HG03139 (cell line): Measurements from ENCODE around the gene NPPC.
"Not testable (repeated sequence)": the region's sequence is repeated elsewhere in the genome, so short reads cannot be mapped to it uniquely, and the experiment has no call there.

Experiments
- ATAC-seq: cut with Tn5 transposase; IDR thresholded peaks from one replicate; pipeline ENCODE4 v1.9.1; 2021; ENCODE audit not compliant: unreplicated experiment

Gene NPPC

DNA sequence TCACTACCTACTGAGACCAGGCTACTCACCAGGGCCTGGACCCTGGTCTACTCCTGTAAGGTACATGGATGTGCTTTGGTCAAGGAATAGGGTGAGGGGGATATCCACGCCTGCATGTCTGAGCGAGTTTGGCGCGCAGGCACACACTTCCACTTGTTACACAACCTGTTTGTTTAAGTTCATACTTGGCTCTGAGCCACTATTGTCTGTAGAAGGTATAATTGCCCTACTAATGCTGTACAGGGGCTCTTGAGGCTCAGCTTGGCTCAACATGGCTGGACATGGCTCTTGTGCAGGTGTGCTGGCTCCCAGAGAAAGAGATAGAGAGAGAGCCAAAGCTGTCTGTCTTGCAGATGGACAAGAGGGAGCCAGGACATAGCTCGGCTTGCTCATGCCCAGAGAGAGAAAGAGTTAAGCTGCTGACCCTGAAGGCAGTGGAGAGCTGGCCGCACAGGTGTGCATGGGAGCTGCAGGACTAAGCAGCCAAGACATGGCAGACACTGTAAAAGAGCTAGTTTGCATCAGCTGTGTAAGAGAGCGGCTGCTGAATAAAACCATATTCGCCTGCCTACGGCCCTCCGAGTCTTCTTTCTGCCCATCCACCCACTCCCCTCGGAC lies 35.2 kb downstream of the NPPC start:
- ATAC-seq, result no peak

DNA sequence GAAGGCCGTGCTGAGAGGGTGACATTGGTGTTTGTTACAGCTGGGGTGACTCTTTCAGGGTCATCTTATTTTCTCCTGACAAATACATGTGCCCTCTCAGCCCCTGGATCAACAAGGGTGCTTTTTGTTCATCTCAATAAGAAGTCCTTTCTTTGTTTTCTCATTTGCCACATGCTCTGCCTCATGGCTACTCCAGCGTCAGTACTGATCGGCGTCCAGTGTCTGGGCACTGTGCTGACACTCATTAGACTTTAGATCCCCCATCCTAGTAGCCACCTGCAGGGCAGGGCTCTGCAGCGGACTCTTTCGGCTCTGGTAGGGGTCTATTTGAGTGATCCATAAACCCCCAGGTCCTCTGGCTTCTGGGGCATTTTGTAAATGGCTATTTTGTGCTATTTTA lies 38.4 kb downstream of the NPPC start:
- no peak for ATAC-seq

GRCh38 chr2:231886071-231886681 lies 40.0 kb downstream of the NPPC start:
- ATAC-seq, result no peak

GRCh38 chr2:231884438-231885140 lies 41.6 kb downstream of the NPPC start:
- no peak for ATAC-seq

DNA sequence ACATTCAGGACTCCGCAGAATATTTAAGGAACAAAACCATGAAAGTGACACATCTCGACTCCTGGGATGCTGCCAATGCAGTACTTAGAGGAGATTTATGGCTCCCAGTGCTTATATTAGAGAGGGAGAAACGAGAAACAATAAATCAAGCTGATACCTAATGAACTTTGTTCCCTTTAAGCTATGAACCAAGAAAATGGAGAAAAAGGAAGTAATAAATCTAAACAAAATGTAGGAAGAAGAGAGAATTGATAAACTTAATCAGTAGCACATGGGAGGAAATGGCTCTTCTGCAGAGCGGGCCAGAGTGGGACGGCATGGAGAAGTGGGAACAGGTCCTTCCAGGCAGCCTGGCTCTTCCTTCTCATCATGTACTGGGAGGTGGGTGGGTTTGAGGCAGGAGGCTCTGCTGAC lies 42.7 kb downstream of the NPPC start:
- ATAC-seq, result no peak

- ATAC-seq, result no peak
Measured at GRCh38 chr2:231882646-231883045, 43.5 kb downstream of the NPPC start.

- not testable (repeated sequence) for ATAC-seq
Measured at GRCh38 chr2:231880371-231880770, 45.8 kb downstream of the NPPC start.

DNA sequence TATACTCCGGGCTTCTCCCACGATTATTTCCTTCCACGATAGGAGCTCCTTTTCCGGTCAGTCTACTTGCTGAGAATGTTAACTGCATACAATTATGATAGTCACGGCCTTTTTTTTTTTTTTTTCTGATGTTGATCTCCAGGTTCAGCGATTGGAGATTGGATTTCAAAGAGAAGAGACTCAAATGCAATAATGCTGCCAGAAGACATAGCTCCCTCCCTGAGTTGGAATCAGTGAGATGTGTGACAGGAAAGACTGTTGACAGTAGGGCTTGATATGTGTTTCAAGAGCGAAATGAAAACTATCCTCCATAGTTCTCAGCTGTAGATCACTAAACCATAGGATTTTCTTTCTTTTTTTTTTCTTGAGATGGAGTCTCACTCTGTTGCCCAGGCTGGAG lies 47.0 kb downstream of the NPPC start:
- ATAC-seq, result no peak

GRCh38 chr2:231877533-231878456 lies 48.4 kb downstream of the NPPC start:
- ATAC-seq, result no peak

DNA sequence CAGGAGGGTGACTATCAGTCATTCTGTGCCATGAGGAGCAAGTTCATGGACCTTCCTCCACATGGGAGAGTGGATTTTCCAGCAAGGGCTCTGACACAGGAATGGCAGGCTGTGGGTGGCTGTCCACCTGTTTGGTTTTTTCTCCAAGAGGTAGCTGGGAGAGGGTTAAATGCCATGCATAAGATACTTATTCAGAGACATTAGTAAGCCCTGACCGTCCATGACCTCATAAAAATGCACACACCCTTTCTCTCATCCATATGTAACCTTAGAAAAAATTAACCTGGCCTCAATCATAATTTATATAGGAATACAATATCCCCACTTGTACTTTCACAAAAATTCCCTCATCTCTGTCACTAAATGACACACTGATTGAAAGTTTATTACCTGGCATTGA lies 51.3 kb downstream of the NPPC start:
- ATAC-seq, result no peak
